ENCODE measurements around the gene CCNH. TPM values are rescaled to one million over a fixed set of nuclear protein-coding genes. Genes with fewer than 3 reads are reported as not detected.

The CCNH gene
- total RNA-seq, 1 experiment from 2014 or later: 39.6 TPM

DNA sequence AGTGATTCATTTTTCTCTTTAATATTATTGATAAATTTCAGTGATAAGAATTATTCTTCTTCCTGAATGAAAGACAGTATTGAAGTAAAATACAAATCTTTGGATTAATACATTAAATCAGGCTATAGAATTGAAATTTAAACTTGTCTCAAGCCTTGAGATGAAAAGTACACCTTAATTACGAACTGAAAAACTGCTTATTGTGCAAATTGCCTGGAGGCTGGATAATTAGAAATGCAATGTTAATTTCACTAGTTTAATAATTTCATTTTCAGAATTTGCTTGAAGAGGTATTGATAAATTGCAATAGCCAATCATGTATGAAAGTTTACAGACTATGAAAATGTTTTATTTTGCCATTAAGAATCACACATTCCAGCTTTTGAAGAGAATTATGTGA, 11.0 kb upstream of the CCNH start:
- ChIA-PET POLR2A (no interaction called here), CTCF (no interaction called here)
- no peaks in the 10 kb centered on the region for H3K36me3 Mint-ChIP-seq (ENCODE audit: insufficient read depth, unreplicated experiment)
- DNase-seq: no peak
- BruUV-seq (replicated peaks): no TSS peak
- TF ChIP-seq, protein P1, sequence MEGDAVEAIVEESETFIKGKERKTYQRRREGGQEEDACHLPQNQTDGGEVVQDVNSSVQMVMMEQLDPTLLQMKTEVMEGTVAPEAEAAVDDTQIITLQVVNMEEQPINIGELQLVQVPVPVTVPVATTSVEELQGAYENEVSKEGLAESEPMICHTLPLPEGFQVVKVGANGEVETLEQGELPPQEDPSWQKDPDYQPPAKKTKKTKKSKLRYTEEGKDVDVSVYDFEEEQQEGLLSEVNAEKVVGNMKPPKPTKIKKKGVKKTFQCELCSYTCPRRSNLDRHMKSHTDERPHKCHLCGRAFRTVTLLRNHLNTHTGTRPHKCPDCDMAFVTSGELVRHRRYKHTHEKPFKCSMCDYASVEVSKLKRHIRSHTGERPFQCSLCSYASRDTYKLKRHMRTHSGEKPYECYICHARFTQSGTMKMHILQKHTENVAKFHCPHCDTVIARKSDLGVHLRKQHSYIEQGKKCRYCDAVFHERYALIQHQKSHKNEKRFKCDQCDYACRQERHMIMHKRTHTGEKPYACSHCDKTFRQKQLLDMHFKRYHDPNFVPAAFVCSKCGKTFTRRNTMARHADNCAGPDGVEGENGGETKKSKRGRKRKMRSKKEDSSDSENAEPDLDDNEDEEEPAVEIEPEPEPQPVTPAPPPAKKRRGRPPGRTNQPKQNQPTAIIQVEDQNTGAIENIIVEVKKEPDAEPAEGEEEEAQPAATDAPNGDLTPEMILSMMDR (IDR thresholded peaks at IDR 0.05; ENCODE audit: insufficient read depth in 1 of 2, low read depth in 1 of 2, low read length in 1 of 2, severe bottlenecking in 1 of 2, unreplicated experiment in 1 of 2): no peak
- no peak overlapping the region for H3K4me3 ChIP-seq (ENCODE audit: low read depth, low read length)
- intact Hi-C loops (cut with micrococcal nuclease; ENCODE audit: unreplicated experiment): loop anchor here (10.0 kb wide), 2 partner anchors 341 to 1271 kb away; no protein-coding TSS in a partner anchor
- no peak overlapping the region for H3K4me3 Mint-ChIP-seq (ENCODE audit: unreplicated experiment)
- H3K27me3 ChIP-seq (replicated peaks; ENCODE audit: control insufficient read depth, insufficient read depth, low read length): no peaks in the 10 kb centered on the region; the same call in 1 of the 2 replicates
- no peaks in the 10 kb centered on the region for H3K36me3 ChIP-seq (ENCODE audit: control insufficient read depth, insufficient read depth, low read length)
- H3K27me3 Mint-ChIP-seq (ENCODE audit: insufficient read depth, unreplicated experiment): peaks cover 4% of the 10 kb centered on the region
- no peaks in the 10 kb centered on the region for H3K9me3 Mint-ChIP-seq (ENCODE audit: unreplicated experiment)
- no peaks in the 10 kb centered on the region for H3K9me3 ChIP-seq
- no peaks in the 10 kb centered on the region for H3K4me1 Mint-ChIP-seq (ENCODE audit: low read depth, unreplicated experiment)
- no peaks in the 10 kb centered on the region for H3K4me1 ChIP-seq
- H3K27ac Mint-ChIP-seq (ENCODE audit: unreplicated experiment): no peak overlapping the region

DNA sequence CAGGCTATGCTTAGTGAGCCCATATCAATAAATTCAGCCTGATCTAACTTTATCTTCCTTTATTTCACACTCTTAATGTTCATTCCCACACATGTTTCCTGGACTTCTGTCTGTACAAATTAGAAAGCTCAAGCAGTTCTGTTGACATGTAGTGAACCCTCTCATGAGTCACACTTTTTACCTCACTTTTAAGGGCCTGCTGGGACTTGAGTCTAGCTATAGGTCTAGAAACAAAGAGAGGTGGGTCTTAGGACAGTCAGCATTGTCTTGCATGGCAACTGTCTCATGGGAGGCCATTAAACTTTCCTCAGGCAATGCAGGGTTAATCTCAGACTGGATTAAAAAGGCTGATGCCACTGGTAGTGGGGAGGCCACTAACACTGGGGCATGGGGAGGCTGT, 8.6 kb upstream of the CCNH start:
- H3K4me1 ChIP-seq: no peaks in the 10 kb centered on the region
- no peaks in the 10 kb centered on the region for H3K9me3 ChIP-seq
- CTCF ChIA-PET: no interaction called here
- Mint-ChIP-seq H3K9me3 (ENCODE audit: unreplicated experiment) (no peaks in the 10 kb centered on the region), H3K4me3 (ENCODE audit: unreplicated experiment) (no peak overlapping the region), H3K27me3 (ENCODE audit: insufficient read depth, unreplicated experiment) (peaks cover 6% of the 10 kb centered on the region), H3K4me1 (ENCODE audit: low read depth, unreplicated experiment) (no peaks in the 10 kb centered on the region), H3K27ac (ENCODE audit: unreplicated experiment) (no peak overlapping the region), H3K36me3 (ENCODE audit: insufficient read depth, unreplicated experiment) (no peaks in the 10 kb centered on the region)
- no peak overlapping the region for H3K4me3 ChIP-seq (ENCODE audit: low read depth, low read length)
- intact Hi-C loops (cut with micrococcal nuclease; ENCODE audit: unreplicated experiment): loop anchor here (10.0 kb wide), 2 partner anchors 343 to 1273 kb away; no protein-coding TSS in a partner anchor
- H3K36me3 ChIP-seq (ENCODE audit: control insufficient read depth, insufficient read depth, low read length): no peaks in the 10 kb centered on the region
- POLR2A ChIA-PET: no interaction called here
- no TSS peak for BruUV-seq (replicated peaks)
- H3K27me3 ChIP-seq (replicated peaks; ENCODE audit: control insufficient read depth, insufficient read depth, low read length): no peaks in the 10 kb centered on the region; the same call in 1 of the 2 replicates
- TF ChIP-seq, protein P1 (IDR thresholded peaks at IDR 0.05; ENCODE audit: insufficient read depth in 1 of 2, low read depth in 1 of 2, low read length in 1 of 2, severe bottlenecking in 1 of 2, unreplicated experiment in 1 of 2): no peak
- no peak for DNase-seq

DNA sequence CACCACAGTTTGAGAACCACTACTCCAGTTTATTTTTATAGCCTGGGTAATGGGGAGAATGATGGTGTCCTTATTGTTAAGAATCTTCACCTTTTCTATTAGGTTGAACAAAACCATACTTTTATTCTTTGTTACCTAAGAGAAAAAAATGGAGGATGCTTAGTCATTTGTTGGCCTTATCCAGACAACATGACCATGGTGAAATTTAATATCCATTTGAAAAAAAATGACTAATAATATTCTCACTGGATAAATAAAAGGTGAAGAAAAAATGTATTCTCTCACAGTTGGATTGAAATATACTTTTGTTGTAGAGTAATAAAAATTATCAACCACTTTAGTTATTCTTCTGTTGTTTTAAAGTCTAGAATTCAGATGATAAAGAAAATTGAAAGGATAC, 5.8 kb upstream of the CCNH start:
- Histone ChIP-seq H3K27me3 (replicated peaks; ENCODE audit: control insufficient read depth, insufficient read depth, low read length) (no peaks in the 10 kb centered on the region), H3K36me3 (ENCODE audit: control insufficient read depth, insufficient read depth, low read length) (no peaks in the 10 kb centered on the region), H3K9me3 (no peaks in the 10 kb centered on the region), H3K4me1 (no peaks in the 10 kb centered on the region), H3K4me3 (ENCODE audit: low read depth, low read length) (no peak overlapping the region)
- no peaks in the 10 kb centered on the region for H3K4me1 Mint-ChIP-seq (ENCODE audit: low read depth, unreplicated experiment)
- CTCF ChIA-PET: no interaction called here
- intact Hi-C loops (cut with micrococcal nuclease; ENCODE audit: unreplicated experiment): no loop called here
- H3K36me3 Mint-ChIP-seq (ENCODE audit: insufficient read depth, unreplicated experiment): no peaks in the 10 kb centered on the region
- POLR2A ChIA-PET: no interaction called here
- no peak overlapping the region for H3K4me3 Mint-ChIP-seq (ENCODE audit: unreplicated experiment)
- H3K9me3 Mint-ChIP-seq (ENCODE audit: unreplicated experiment): no peaks in the 10 kb centered on the region
- DNase-seq: no peak
- BruUV-seq (replicated peaks): no TSS peak
- H3K27ac Mint-ChIP-seq (ENCODE audit: unreplicated experiment): no peak overlapping the region
- TF ChIP-seq, protein P1 (IDR thresholded peaks at IDR 0.05; ENCODE audit: insufficient read depth in 1 of 2, low read depth in 1 of 2, low read length in 1 of 2, severe bottlenecking in 1 of 2, unreplicated experiment in 1 of 2): no peak
- peaks cover 6% of the 10 kb centered on the region for H3K27me3 Mint-ChIP-seq (ENCODE audit: insufficient read depth, unreplicated experiment)
